HepG2 (cell line): Measurements from ENCODE around the gene TCF25. TPM values are rescaled to one million over a fixed set of nuclear protein-coding genes. Genes with fewer than 3 reads are reported as not detected.

Source experiments
- CEBPB ChIP-seq: IDR thresholded peaks from 2 replicates; pipeline ENCODE4 v1.6.1; 2011; ENCODE audit warnings: low read depth, low read length, improper control_type of control experiment, borderline replicate concordance
- CEBPZ ChIP-seq: IDR thresholded peaks from 2 replicates; pipeline ENCODE4 v1.6.1; 2012; ENCODE audit warnings: low read length, improper control_type of control experiment
- CENPBD1 ChIP-seq: sonication (generic); formaldehyde crosslinking; IDR thresholded peaks from 2 replicates; pipeline ENCODE4 v1.8.0; 2022; ENCODE audit warnings: missing genetic modification reagents, low read depth, mild to moderate bottlenecking, borderline replicate concordance
- EHMT2 ChIP-seq: fragments of 200-600 bp; sonication (generic); IDR thresholded peaks from 2 replicates; pipeline ENCODE4 v1.7.0; 2017; ENCODE audit warnings: antibody characterized with exemption, low read depth, low read length, borderline replicate concordance
- HOXA9 ChIP-seq: sonication (generic); formaldehyde crosslinking; IDR thresholded peaks from 2 replicates; pipeline ENCODE4 v1.8.1; 2022; ENCODE audit warnings: missing genetic modification reagents, mild to moderate bottlenecking, moderate library complexity, borderline replicate concordance
- KIAA2018 ChIP-seq: sonication (generic); formaldehyde crosslinking; IDR thresholded peaks from 2 replicates; pipeline ENCODE4 v1.5.0; 2020; ENCODE audit warnings: mild to moderate bottlenecking, missing genetic modification reagents, borderline replicate concordance
- MATR3 ChIP-seq: sonication (generic); formaldehyde crosslinking; IDR thresholded peaks from 2 replicates; pipeline ENCODE4 v1.4.0; 2020; ENCODE audit warnings: missing genetic modification reagents
- MTF2 ChIP-seq: sonication (generic); formaldehyde crosslinking; IDR thresholded peaks from 2 replicates; pipeline ENCODE4 v1.5.0; 2020; ENCODE audit warnings: missing genetic modification reagents, borderline replicate concordance
- PHF20 ChIP-seq: sonication (generic); formaldehyde crosslinking; IDR thresholded peaks from 2 replicates; pipeline ENCODE4 v1.5.0; 2020; ENCODE audit warnings: mild to moderate bottlenecking, missing genetic modification reagents
- SP1 ChIP-seq, 2 experiments: fragments of 450-650 bp in 1 of 2; sonication (generic) in 1 of 2; formaldehyde crosslinking in 1 of 2; IDR thresholded peaks; 2 replicates each; pipeline versions ENCODE4 v1.4.0 to v1.6.1; 2016 to 2020; ENCODE audit warnings: missing genetic modification reagents in 1 of 2
- TMF1 ChIP-seq: sonication (generic); formaldehyde crosslinking; IDR thresholded peaks from 2 replicates; pipeline ENCODE4 v1.8.1; 2022; ENCODE audit warnings: low read depth, missing genetic modification reagents
- XRCC5 ChIP-seq: fragments of 200-400 bp; formaldehyde crosslinking; optimal IDR thresholded peaks from 2 replicates; pipeline ENCODE3; 2017; ENCODE audit warnings: mild to moderate bottlenecking, low read length
- ZKSCAN5 ChIP-seq: sonication (generic); formaldehyde crosslinking; IDR thresholded peaks from 2 replicates; pipeline ENCODE4 v1.5.1; 2020; ENCODE audit warnings: mild to moderate bottlenecking, missing genetic modification reagents
- ZNF205 ChIP-seq: IDR thresholded peaks from 2 replicates; pipeline ENCODE4 v1.6.1; 2018; ENCODE audit warnings: missing biosample characterization, missing genetic modification reagents
- ZNF768 ChIP-seq: sonication (generic); formaldehyde crosslinking; IDR thresholded peaks from 2 replicates; pipeline ENCODE4 v1.4.0; 2020; ENCODE audit warnings: missing genetic modification reagents
- polyA plus RNA-seq, 8 experiments: library from polyadenylated mRNA; depleted of rRNA in 3 of 8; stranded (reverse) in 7 of 8; unstranded in 1 of 8; fragments of >200 nt; fragmentation: Illumina TruSeq in 4 of 8; extraction: Trizol in 4 of 8; gene quantifications; 2 replicates each; pipeline versions ENCODE4 v1.2.1 to v1.2.3, GENCODE V29; 2011 to 2016; ENCODE audit warnings: low read depth in 4 of 8, missing spikeins in 1 of 8, mixed read lengths in 1 of 8; ENCODE audit not compliant: insufficient read depth in 1 of 8
- total RNA-seq, 5 experiments: library from RNA; depleted of rRNA; stranded (reverse); fragments of >200 nt; fragmentation: Illumina TruSeq; extraction: Trizol; gene quantifications; 2 replicates each; pipeline ENCODE4 v1.2.3, GENCODE V29; 2016; ENCODE audit warnings: low read depth in 1 of 5

The TCF25 gene
- total and polyA plus RNA-seq, 2 of the 13 experiments (the other 11 are each of a cell fraction or from before 2014, with no cell fraction given), result 138 to 206 TPM

GRCh38 chr16:89918453-89919347 is 45.3 kb downstream of the TCF25 start, which contains the start of gene MC1R (continued):
- no peak for TF ChIP-seq CEBPZ
- peak; percentile 91 for TF ChIP-seq ZNF205 (CRISPR knock-in tag)
- TF ChIP-seq PHF20, result peak; percentile 42; the same call in 1 of the 2 replicates
- TF ChIP-seq KIAA2018 (CRISPR knock-in tag), result no peak
- TF ChIP-seq HOXA9 (CRISPR knock-in tag), result no peak
- no peak for TF ChIP-seq MATR3 (CRISPR knock-in tag)
- TF ChIP-seq CEBPB, result peak; percentile 66; the same call in 1 of the 2 replicates
- TF ChIP-seq SP1 (IDR thresholded peaks at IDR 0.05), result no peak
- peak; percentile 88 for TF ChIP-seq SP1 (CRISPR knock-in tag; IDR thresholded peaks at IDR 0.05)
- TF ChIP-seq MTF2, result no peak
- peak; percentile 98 for TF ChIP-seq XRCC5
- TF ChIP-seq ZKSCAN5 (CRISPR knock-in tag), result no peak
- TF ChIP-seq ZNF768 (CRISPR knock-in tag), result peak; percentile 48; the same call in 1 of the 2 replicates
- no peak for TF ChIP-seq EHMT2
- no peak; the same call in none of the 2 replicates for TF ChIP-seq TMF1
- no peak for TF ChIP-seq CENPBD1 (CRISPR knock-in tag)
